K562 (cell line): ENCODE results near the gene NEU1. TPM values are rescaled to one million over a fixed set of nuclear protein-coding genes. Genes with fewer than 3 reads are reported as not detected.

ENCODE experiments used
- ATF6 ChIP-seq: sonication (generic); formaldehyde crosslinking; IDR thresholded peaks from 2 replicates; pipeline ENCODE4 v1.4.0; 2020; ENCODE audit warnings: mild to moderate bottlenecking, missing genetic modification reagents
- CC2D1A ChIP-seq: fragments of 450-650 bp; IDR thresholded peaks from 2 replicates; pipeline ENCODE4 v1.6.1; 2017; ENCODE audit warnings: mild to moderate bottlenecking
- ELF1 ChIP-seq: fragments of 200-800 bp; sonication (Bioruptor generic); IDR thresholded peaks from 2 replicates; pipeline ENCODE4 v1.6.1; 2016; ENCODE audit warnings: missing genetic modification characterization, missing compliant biosample characterization
- GTF2F1 ChIP-seq: IDR thresholded peaks from 2 replicates; pipeline ENCODE4 v1.6.1; 2011; ENCODE audit warnings: low read depth, low read length, improper control_type of control experiment
- HMGXB4 ChIP-seq: sonication (generic); formaldehyde crosslinking; IDR thresholded peaks from 2 replicates; pipeline ENCODE4 v1.8.1; 2023; ENCODE audit warnings: mild to moderate bottlenecking, missing genetic modification reagents
- HNRNPUL1 ChIP-seq: fragments of 200-400 bp; formaldehyde crosslinking; IDR thresholded peaks from 2 replicates; pipeline ENCODE4 v1.6.1; 2017; ENCODE audit warnings: low read length
- JUND ChIP-seq, 2 experiments: IDR thresholded peaks; 2 replicates in 1 of 2; 3 replicates in 1 of 2; pipeline ENCODE4 v1.6.1; 2011; ENCODE audit warnings: borderline replicate concordance in 2 of 2, low read depth in 2 of 2, low read length in 2 of 2, improper control_type of control experiment in 1 of 2, missing biosample characterization in 1 of 2, missing genetic modification characterization in 1 of 2, missing genetic modification reagents in 1 of 2
- KDM4B ChIP-seq, 2 experiments: fragments of 450-650 bp in 1 of 2; sonication (generic) in 1 of 2; IDR thresholded peaks; 2 replicates each; pipeline ENCODE4 v1.6.1; 2016 to 2017; ENCODE audit warnings: borderline replicate concordance in 2 of 2, antibody characterized with exemption in 1 of 2, low read depth in 1 of 2, mild to moderate bottlenecking in 1 of 2
- MAZ ChIP-seq, 2 experiments: fragments of 450-650 bp in 1 of 2; sonication (generic) in 1 of 2; formaldehyde crosslinking; IDR thresholded peaks in 1 of 2; conservative IDR thresholded peaks in 1 of 2; 2 replicates each; pipeline versions ENCODE4 v1.4.0 to v1.5.0; 2020; ENCODE audit warnings: mild to moderate bottlenecking in 1 of 2, missing genetic modification reagents in 1 of 2
- NR2C2 ChIP-seq, 2 experiments: fragments of 200-800 bp in 1 of 2; sonication (Bioruptor generic) in 1 of 2; sonication (generic) in 1 of 2; formaldehyde crosslinking in 1 of 2; IDR thresholded peaks; 2 replicates each; pipeline versions ENCODE4 v1.6.1 to v1.8.0; 2016 to 2022; ENCODE audit warnings: mild to moderate bottlenecking in 1 of 2, missing compliant biosample characterization in 1 of 2, missing genetic modification characterization in 1 of 2, missing genetic modification reagents in 1 of 2
- PHF21A ChIP-seq: fragments of 450-650 bp; IDR thresholded peaks from 2 replicates; pipeline ENCODE4 v1.6.1; 2017; ENCODE audit warnings: low read depth, borderline replicate concordance
- RCOR1 ChIP-seq, 2 experiments: IDR thresholded peaks; 2 replicates each; pipeline ENCODE4 v1.6.1; 2012; ENCODE audit warnings: low read depth in 2 of 2, low read length in 2 of 2, borderline replicate concordance in 1 of 2, improper control_type of control experiment in 1 of 2
- SIRT6 ChIP-seq: IDR thresholded peaks from one replicate; pipeline ENCODE4 v1.6.1; 2012; ENCODE audit warnings: low read depth, mild to moderate bottlenecking, control low read depth, inconsistent platforms, low read length, moderate library complexity
- SMARCE1 ChIP-seq: fragments of 450-650 bp; IDR thresholded peaks from 2 replicates; pipeline ENCODE4 v1.7.1; 2016; ENCODE audit warnings: mild to moderate bottlenecking
- TRIM28 ChIP-seq: fragments of 450-650 bp; IDR thresholded peaks from 2 replicates; pipeline ENCODE4 v1.6.1; 2017
- ZBTB1 ChIP-seq: sonication (generic); formaldehyde crosslinking; IDR thresholded peaks from 2 replicates; pipeline ENCODE4 v1.8.1; 2023; ENCODE audit warnings: missing genetic modification reagents, low read depth, mild to moderate bottlenecking, borderline replicate concordance
- ZFX ChIP-seq: sonication (generic); formaldehyde crosslinking; IDR thresholded peaks from 2 replicates; pipeline ENCODE4 v1.8.0; 2022; ENCODE audit warnings: mild to moderate bottlenecking, missing genetic modification reagents, moderate library complexity
- ZNF124 ChIP-seq: sonication (generic); formaldehyde crosslinking; IDR thresholded peaks from 2 replicates; pipeline ENCODE4 v1.8.1; 2022; ENCODE audit warnings: missing genetic modification reagents
- ZNF551 ChIP-seq: fragments of 250-450 bp; sonication (Bioruptor Pico); IDR thresholded peaks from 2 replicates; pipeline ENCODE4 v1.5.0; 2021; ENCODE audit warnings: mild to moderate bottlenecking, moderate library complexity
- ZNF668 ChIP-seq: fragments of 250-450 bp; sonication (Bioruptor Pico); IDR thresholded peaks from 2 replicates; pipeline ENCODE4 v1.8.0; 2022; ENCODE audit warnings: mild to moderate bottlenecking, inconsistent platforms
- polyA plus RNA-seq, 8 experiments: library from polyadenylated mRNA; depleted of rRNA in 4 of 8; stranded (reverse) in 5 of 8; unstranded in 3 of 8; fragments of >200 nt; fragmentation: Nextera tagmentation in 2 of 8; fragmentation: Illumina TruSeq in 1 of 8; extraction: Ambion mirVana in 2 of 8; extraction: Trizol in 1 of 8; gene quantifications; 2 replicates each; pipeline versions ENCODE4 v1.2.1 to v1.2.3, GENCODE V29; 2011 to 2014; ENCODE audit warnings: inconsistent platforms in 1 of 8, missing spikeins in 1 of 8
- total RNA-seq, 7 experiments: library from RNA; depleted of rRNA in 6 of 7; stranded (reverse); fragments of >200 nt in 6 of 7; fragmentation: Illumina TruSeq in 2 of 7; extraction: Trizol in 2 of 7; gene quantifications; 2 replicates each; pipeline versions ENCODE4 v1.2.1 to v1.2.3, GENCODE V29; 2011 to 2021; ENCODE audit warnings: low replicate concordance in 1 of 7
- TF ChIP-seq, protein P1 (sequence below): sonication (generic); formaldehyde crosslinking; IDR thresholded peaks from 2 replicates; pipeline ENCODE4 v1.8.0; 2022; ENCODE audit warnings: mild to moderate bottlenecking, missing genetic modification reagents
- TF ChIP-seq, protein P2 (sequence below): sonication (generic); formaldehyde crosslinking; IDR thresholded peaks from 2 replicates; pipeline ENCODE4 v1.8.0; 2022; ENCODE audit warnings: missing genetic modification reagents, mild to moderate bottlenecking, moderate library complexity, borderline replicate concordance

The NEU1 gene
- total and polyA plus RNA-seq, 9 of the 15 experiments (the other 6 are each of a cell fraction or from before 2014, with no cell fraction given): 14.8 to 67.8 (median 51.0) TPM

DNA sequence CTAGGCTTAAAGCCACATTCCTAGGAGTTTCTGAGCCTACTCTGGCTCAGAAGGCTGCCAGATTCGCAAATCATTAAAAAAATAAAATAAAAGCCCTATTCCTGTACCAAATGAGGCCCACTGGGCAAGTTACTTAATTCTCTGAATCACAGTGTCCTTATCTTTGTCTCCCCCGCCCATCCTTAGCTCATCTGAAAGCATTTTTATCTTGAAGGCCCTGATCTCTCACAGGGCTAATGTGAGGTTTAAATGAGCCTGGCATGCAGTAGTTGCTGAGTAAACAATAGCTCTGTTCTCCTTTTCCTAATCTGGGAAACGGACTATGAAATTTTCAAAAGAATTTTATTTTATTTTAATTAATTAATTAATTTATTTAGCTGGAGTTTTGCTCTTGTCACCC lies 41.3 kb upstream of the NEU1 start (continued):
- TF ChIP-seq HMGXB4 (CRISPR knock-in tag) (no peak), SMARCE1 (peak; percentile 32; the same call in 1 of the 2 replicates), GTF2F1 (no peak), HNRNPUL1 (no peak), SIRT6 (no peak), PHF21A (0 out of 2 replicates have a peak, but pooled peaks have one; percentile 30), NR2C2 (CRISPR knock-in tag; IDR thresholded peaks at IDR 0.05) (no peak), NR2C2 (tag; IDR thresholded peaks at IDR 0.05) (no peak), ELF1 (tag) (no peak), RCOR1 (IDR thresholded peaks at IDR 0.05; ENCODE audit: borderline replicate concordance in 1 of 2, low read depth in 2 of 2, low read length in 2 of 2) (peak in 1 of 2 experiments; percentile 95; a peak in 2 of 4 replicates), ZNF124 (CRISPR knock-in tag) (no peak), TRIM28 (no peak), JUND (IDR thresholded peaks at IDR 0.05; ENCODE audit: borderline replicate concordance, low read depth, low read length) (peak; percentile 40; the same call in 1 of the 2 replicates), JUND (tag; IDR thresholded peaks at IDR 0.05; ENCODE audit: borderline replicate concordance, low read depth, low read length) (no peak; the same call in 2 of the 3 replicates), ZBTB1 (CRISPR knock-in tag) (no peak), ATF6 (CRISPR knock-in tag) (no peak), ZFX (CRISPR knock-in tag) (peak; percentile 28; the same call in 1 of the 2 replicates), ZNF668 (CRISPR knock-in tag) (no peak), MAZ (CRISPR knock-in tag; conservative IDR thresholded peaks at IDR 0.05 in 1 of 2, IDR thresholded peaks at IDR 0.05 in 1 of 2) (no peak), KDM4B (IDR thresholded peaks at IDR 0.05; ENCODE audit: borderline replicate concordance in 2 of 2, low read depth in 1 of 2) (no peak), ZNF551 (no peak), CC2D1A (no peak)
- TF ChIP-seq, protein P1, sequence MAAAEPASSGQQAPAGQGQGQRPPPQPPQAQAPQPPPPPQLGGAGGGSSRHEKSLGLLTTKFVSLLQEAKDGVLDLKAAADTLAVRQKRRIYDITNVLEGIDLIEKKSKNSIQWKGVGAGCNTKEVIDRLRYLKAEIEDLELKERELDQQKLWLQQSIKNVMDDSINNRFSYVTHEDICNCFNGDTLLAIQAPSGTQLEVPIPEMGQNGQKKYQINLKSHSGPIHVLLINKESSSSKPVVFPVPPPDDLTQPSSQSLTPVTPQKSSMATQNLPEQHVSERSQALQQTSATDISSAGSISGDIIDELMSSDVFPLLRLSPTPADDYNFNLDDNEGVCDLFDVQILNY (CRISPR knock-in tag): no peak
- TF ChIP-seq, protein P2, sequence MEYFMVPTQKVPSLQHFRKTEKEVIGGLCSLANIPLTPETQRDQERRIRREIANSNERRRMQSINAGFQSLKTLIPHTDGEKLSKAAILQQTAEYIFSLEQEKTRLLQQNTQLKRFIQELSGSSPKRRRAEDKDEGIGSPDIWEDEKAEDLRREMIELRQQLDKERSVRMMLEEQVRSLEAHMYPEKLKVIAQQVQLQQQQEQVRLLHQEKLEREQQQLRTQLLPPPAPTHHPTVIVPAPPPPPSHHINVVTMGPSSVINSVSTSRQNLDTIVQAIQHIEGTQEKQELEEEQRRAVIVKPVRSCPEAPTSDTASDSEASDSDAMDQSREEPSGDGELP (CRISPR knock-in tag): no peak
